ENCODE measurements around the gene GLS. TPM values are rescaled to one million over a fixed set of nuclear protein-coding genes. Genes with fewer than 3 reads are reported as not detected.

GLS gene
- total and polyA plus RNA-seq, 2 donors (not counting 1 experiment from before 2014, with no cell fraction given) = 123 to 192 TPM

GRCh38 chr2:190996338-190996946 lies 115.8 kb downstream of the GLS start:
- no peak overlapping the region for H3K9ac ChIP-seq (ENCODE audit: insufficient read depth, low read length)
- H3K36me3 ChIP-seq (ENCODE audit: control insufficient read depth, insufficient read depth, low read length) = peaks cover 22% of the 10 kb centered on the region
- H3K4me2 ChIP-seq (ENCODE audit: extremely low read depth, insufficient read depth, low read length) = no peak overlapping the region
- H3K9me3 ChIP-seq (ENCODE audit: control insufficient read depth, insufficient read depth, low read depth, low read length) = no peaks in the 10 kb centered on the region
- H4K20me1 ChIP-seq (ENCODE audit: control insufficient read depth, extremely low read depth, insufficient read depth, low read length) = no peaks in the 10 kb centered on the region
- no peak overlapping the region for H2AFZ ChIP-seq (ENCODE audit: low read length)
- TF ChIP-seq EZH2 (IDR thresholded peaks at IDR 0.05; ENCODE audit: low read length, missing control alignments) (no peak), CTCF (conservative IDR thresholded peaks at IDR 0.05 in 1 of 2, IDR thresholded peaks at IDR 0.05 in 1 of 2; ENCODE audit: low read depth in 1 of 2, low read length in 2 of 2) (peak; percentile 62 to 83)
- peak; percentile 19 to 42 for DNase-seq (ENCODE audit: low read depth in 2 of 2)
- H3K27ac ChIP-seq (ENCODE audit: insufficient read depth, low read length) = no peak overlapping the region
- no peaks in the 10 kb centered on the region for H3K79me2 ChIP-seq (ENCODE audit: control insufficient read depth, insufficient read depth, low read length)
- H3K4me1 ChIP-seq (ENCODE audit: control insufficient read depth, extremely low read depth, insufficient read depth, low read length) = no peaks in the 10 kb centered on the region
- no peaks in the 10 kb centered on the region for H3K27me3 ChIP-seq (ENCODE audit: control insufficient read depth, insufficient read depth, low read length)
- no peak overlapping the region for H3K4me3 ChIP-seq (replicated peaks in 1 of 4; ENCODE audit: control extremely low read depth in 1 of 4, insufficient read depth in 1 of 4, low read depth in 3 of 4, low read length in 4 of 4)

GRCh38 chr2:190996947-190997346 lies 116.3 kb downstream of the GLS start:
- Histone ChIP-seq H4K20me1 (ENCODE audit: control insufficient read depth, extremely low read depth, insufficient read depth, low read length) (no peaks in the 10 kb centered on the region), H3K4me3 (replicated peaks in 1 of 4; ENCODE audit: control extremely low read depth in 1 of 4, insufficient read depth in 1 of 4, low read depth in 3 of 4, low read length in 4 of 4) (no peak overlapping the region), H3K4me1 (ENCODE audit: control insufficient read depth, extremely low read depth, insufficient read depth, low read length) (no peaks in the 10 kb centered on the region), H3K36me3 (ENCODE audit: control insufficient read depth, insufficient read depth, low read length) (peaks cover 22% of the 10 kb centered on the region), H2AFZ (ENCODE audit: low read length) (no peak overlapping the region), H3K79me2 (ENCODE audit: control insufficient read depth, insufficient read depth, low read length) (no peaks in the 10 kb centered on the region), H3K27me3 (ENCODE audit: control insufficient read depth, insufficient read depth, low read length) (no peaks in the 10 kb centered on the region), H3K27ac (ENCODE audit: insufficient read depth, low read length) (no peak overlapping the region), H3K9me3 (ENCODE audit: control insufficient read depth, insufficient read depth, low read depth, low read length) (no peaks in the 10 kb centered on the region), H3K9ac (ENCODE audit: insufficient read depth, low read length) (no peak overlapping the region), H3K4me2 (ENCODE audit: extremely low read depth, insufficient read depth, low read length) (no peak overlapping the region)
- no peak for DNase-seq (ENCODE audit: low read depth in 2 of 2)
- no peak for TF ChIP-seq EZH2 (IDR thresholded peaks at IDR 0.05; ENCODE audit: low read length, missing control alignments)
- TF ChIP-seq CTCF (conservative IDR thresholded peaks at IDR 0.05 in 1 of 2, IDR thresholded peaks at IDR 0.05 in 1 of 2; ENCODE audit: low read depth in 1 of 2, low read length in 2 of 2) = no peak

GRCh38 chr2:190997526-190998113 lies 117.0 kb downstream of the GLS start:
- TF ChIP-seq EZH2 (IDR thresholded peaks at IDR 0.05; ENCODE audit: low read length, missing control alignments) = no peak
- TF ChIP-seq CTCF (conservative IDR thresholded peaks at IDR 0.05 in 1 of 2, IDR thresholded peaks at IDR 0.05 in 1 of 2; ENCODE audit: low read depth in 1 of 2, low read length in 2 of 2) = no peak
- no peak overlapping the region for H3K27ac ChIP-seq (ENCODE audit: insufficient read depth, low read length)
- H4K20me1 ChIP-seq (ENCODE audit: control insufficient read depth, extremely low read depth, insufficient read depth, low read length) = no peaks in the 10 kb centered on the region
- H3K27me3 ChIP-seq (ENCODE audit: control insufficient read depth, insufficient read depth, low read length) = no peaks in the 10 kb centered on the region
- no peak overlapping the region for H2AFZ ChIP-seq (ENCODE audit: low read length)
- H3K4me2 ChIP-seq (ENCODE audit: extremely low read depth, insufficient read depth, low read length) = no peak overlapping the region
- H3K4me1 ChIP-seq (ENCODE audit: control insufficient read depth, extremely low read depth, insufficient read depth, low read length) = no peaks in the 10 kb centered on the region
- peak in 1 of 2 donors; percentile 50 for DNase-seq (ENCODE audit: low read depth in 2 of 2)
- H3K79me2 ChIP-seq (ENCODE audit: control insufficient read depth, insufficient read depth, low read length) = no peaks in the 10 kb centered on the region
- H3K9ac ChIP-seq (ENCODE audit: insufficient read depth, low read length) = no peak overlapping the region
- H3K36me3 ChIP-seq (ENCODE audit: control insufficient read depth, insufficient read depth, low read length) = peaks cover 23% of the 10 kb centered on the region
- H3K4me3 ChIP-seq (replicated peaks in 1 of 4; ENCODE audit: control extremely low read depth in 1 of 4, insufficient read depth in 1 of 4, low read depth in 3 of 4, low read length in 4 of 4) = no peak overlapping the region
- H3K9me3 ChIP-seq (ENCODE audit: control insufficient read depth, insufficient read depth, low read depth, low read length) = no peaks in the 10 kb centered on the region
